Measurements from ENCODE around the gene AUTS2.
"Not testable (repeated sequence)": the region's sequence is repeated elsewhere in the genome, so short reads cannot be mapped to it uniquely, and the experiment has no call there.

Gene AUTS2

DNA sequence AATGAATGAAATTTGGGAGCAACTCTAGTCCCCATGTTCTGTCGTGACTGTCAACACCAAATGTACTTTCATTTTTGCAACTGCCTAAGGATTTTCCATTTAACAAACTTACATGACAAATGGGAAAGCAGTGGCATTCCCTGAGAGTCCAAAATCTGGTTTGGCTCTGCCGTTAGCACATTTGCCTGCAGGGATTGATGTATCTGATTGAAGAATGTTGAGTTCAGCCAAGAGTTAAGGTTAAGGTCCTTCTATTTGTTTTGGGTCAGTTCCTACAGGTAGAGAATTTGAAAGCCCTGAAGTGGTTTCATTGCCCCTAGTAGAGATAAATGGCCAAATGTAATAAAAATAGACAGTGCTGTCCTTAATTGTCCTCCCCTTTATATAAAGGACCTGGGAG lies 1127.2 kb downstream of the AUTS2 start:
- DNase-seq = no peak

DNA sequence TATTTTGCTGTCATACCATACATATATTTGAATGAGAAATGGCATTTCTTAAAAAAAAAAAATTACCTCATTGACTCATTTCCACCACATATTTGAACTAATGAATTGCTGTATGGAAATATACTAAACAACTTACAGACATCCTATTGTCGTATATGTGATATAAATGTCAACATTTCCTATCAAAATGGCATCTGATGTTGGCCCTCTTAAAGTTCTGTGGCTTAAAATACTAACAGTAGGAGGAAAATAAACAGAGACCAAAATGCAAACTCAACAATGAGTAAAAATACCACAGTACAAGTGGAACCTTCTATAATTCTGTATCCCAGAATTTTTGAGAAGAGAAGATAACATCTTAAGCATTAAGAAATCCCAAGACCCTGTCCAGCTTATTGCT lies 1128.0 kb downstream of the AUTS2 start:
- no peak for DNase-seq

DNA sequence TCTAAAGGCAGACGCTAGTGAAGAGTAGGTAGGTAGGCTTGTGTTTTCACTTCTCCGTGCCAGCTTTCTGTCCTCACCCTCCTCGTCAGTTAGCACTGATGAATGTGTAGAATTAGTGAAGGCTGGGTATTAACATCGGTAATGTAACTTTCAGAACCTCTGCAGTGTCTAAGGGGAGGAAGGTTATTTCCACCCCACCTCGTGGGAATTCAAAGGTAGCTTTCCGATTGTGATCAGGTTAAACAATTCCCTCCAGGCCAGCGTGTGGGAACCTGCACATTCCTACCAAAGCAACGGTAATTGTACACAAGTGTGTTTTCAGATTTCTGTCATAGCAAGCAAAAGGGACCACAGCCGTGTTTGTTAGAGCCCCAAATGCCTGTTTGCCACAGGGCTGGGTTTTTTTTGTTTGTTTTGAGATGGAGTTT lies 1128.7 kb downstream of the AUTS2 start:
- no peak for DNase-seq

DNA sequence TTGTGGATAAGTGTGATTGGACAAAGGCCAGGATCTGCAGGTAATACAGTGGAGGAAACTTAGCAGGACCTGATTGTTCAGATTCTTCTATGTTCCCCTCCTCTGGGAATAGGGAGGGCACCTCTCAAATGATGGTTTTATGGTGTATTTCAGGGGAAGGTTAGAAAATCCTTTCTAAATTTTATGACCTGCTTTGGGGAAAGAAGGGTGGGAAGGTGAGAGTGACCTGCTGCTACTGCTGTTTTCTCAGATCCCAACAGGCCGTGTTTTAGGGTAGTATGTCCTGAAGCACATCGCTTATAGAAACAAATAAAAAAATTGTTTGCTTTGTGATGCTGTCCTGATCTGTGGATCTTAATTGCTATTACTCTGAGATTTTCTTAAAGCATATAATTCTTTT lies 1129.6 kb downstream of the AUTS2 start:
- no peak for DNase-seq

DNA sequence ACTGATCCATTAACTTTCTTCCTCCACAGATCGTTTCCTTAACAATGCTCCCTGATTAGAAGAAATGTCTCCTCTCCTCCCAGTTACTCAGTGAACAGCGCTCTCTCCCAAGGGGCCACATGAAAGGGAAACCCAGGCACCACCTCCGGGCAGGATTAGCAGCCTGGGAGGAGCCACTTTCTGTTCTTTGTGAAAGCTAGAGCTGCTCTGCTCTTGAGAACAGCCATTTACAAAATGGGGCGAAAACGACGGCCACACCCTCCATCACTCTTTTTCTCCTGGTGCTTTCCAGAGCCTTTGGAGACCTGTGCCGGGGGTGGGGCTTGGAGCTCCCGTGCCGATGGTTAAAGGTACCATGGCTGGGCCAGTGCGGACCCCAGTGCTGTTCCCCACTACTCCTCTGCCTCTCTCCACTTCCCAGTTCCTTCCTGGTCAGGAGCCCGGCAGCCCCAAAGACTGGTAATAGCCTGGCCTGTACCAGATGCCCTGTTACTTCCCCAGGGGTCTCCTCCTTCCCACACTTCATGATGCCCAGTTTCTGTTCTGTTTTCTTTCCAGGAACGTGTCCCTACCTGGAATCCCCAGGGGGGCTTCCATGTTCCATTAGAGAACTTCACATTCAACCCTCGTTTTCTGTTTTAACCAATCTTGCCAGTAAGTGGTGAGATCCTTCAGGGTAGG lies 1130.7 kb downstream of the AUTS2 start:
- DNase-seq = no peak

DNA sequence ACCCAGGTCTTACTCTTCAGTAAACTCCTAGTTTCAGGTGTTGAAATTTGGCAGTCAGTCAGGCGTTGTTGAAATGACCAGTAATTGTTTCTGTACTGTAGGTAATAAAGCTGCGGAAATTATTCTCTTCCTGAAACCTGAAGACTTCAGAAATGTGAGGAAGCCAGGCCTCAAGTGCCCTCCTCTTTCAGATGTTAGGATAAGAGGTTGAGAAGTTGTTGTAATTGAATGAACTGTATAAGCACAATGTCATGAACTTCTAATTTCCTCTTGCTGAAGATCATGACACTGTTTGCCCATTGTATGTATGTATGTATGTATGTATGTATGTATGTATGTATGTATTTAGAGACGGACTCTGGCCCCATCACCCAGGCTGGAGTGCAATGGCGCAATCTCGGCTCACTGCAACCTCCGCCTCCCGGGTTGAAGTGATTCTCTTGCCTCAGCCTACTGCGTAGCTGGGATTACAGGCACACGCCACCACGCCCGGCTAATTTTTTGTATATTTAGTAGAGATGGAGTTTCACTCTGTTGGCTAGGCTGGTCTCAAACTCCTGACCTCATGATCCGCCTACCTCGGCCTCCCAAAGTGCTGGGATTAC lies 1131.4 kb downstream of the AUTS2 start:
- DNase-seq = not testable (repeated sequence)

DNA sequence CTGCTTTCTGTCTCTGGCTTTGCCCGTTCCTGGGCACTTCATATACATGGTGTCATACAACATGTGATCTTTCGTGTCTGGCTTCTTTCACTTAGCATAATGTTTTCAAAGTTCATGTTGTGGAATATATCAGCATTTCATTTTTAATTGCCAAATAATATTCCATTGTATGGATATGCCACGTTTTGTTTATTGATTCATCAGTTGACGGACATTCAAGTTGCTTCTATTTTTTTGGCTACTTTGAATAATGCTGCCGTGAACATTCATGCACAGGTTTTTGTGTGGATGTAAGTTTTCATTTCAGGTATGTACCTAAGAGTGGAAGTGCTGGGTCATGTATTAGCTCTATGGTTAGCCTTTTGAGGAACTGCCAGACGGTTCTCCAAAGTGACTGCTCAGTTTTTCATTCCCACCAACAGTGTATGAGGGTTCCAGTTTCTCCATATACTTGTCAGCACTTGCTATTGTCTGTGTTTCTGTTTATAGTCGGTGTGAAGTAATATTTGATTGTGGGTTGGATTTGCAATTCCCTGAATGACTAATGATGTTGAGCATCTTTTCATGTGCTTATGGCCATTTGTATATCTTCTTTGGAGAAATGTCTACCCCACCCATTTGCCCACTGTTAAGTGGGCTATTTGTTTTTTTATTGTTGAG lies 1132.3 kb downstream of the AUTS2 start:
- DNase-seq = no peak

DNA sequence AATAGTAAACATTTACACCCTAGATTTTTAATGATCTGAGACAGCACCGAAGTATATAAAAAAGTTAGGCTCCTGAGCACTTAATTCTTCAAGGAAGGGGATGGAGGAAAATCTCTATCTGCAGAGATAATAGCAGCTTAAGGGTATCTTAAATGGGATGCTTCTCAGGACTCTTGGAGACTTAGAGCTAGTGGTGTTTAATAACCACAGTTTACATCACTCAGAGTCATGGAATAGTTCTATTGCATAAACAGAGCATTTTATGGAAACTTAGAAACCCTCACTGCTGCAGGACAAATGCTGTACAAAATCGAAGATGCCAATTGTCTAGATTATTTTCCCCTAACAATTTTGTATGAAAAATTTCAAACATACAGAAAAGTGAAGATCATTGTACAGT lies 1134.8 kb downstream of the AUTS2 start:
- DNase-seq = no peak

DNA sequence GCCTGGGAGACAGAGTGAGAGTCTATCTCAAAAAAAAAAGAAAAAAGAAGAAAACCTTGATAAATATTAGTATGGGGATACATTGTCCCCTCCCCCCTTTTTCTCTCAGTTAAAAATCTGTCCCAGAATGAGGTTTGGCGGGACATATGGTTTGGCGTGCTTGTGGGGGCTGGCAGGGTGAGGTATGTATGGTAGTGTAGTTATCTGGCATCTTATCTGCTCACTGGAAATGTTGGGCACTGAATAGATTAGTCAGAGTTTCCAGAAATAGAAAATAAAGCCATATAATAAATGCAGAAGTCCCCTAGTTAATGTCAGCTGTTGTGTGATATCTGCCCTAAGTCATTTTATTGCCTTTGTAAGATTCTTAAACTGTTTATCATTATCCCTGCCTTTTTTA lies 1136.1 kb downstream of the AUTS2 start:
- DNase-seq = no peak

DNA sequence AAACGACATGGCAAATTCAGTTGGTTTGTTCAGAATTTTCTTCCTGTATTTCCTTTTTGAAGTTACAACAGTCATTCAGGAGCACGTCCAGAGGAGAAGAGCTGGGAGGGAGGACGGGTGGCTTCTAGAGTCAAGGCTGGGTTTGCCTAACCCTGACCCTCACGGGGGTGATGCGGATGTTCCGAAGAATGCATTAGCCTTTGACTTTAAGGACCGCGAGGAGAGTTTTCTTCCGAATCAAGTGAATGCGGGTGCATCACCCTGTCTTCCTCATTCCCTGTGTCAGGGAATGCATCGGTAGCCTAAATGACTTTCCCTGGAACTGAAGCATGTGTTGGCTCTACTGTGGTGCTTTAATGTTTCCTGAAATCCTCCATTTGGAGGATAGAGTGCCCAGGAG lies 1137.0 kb downstream of the AUTS2 start:
- no peak for DNase-seq

DNA sequence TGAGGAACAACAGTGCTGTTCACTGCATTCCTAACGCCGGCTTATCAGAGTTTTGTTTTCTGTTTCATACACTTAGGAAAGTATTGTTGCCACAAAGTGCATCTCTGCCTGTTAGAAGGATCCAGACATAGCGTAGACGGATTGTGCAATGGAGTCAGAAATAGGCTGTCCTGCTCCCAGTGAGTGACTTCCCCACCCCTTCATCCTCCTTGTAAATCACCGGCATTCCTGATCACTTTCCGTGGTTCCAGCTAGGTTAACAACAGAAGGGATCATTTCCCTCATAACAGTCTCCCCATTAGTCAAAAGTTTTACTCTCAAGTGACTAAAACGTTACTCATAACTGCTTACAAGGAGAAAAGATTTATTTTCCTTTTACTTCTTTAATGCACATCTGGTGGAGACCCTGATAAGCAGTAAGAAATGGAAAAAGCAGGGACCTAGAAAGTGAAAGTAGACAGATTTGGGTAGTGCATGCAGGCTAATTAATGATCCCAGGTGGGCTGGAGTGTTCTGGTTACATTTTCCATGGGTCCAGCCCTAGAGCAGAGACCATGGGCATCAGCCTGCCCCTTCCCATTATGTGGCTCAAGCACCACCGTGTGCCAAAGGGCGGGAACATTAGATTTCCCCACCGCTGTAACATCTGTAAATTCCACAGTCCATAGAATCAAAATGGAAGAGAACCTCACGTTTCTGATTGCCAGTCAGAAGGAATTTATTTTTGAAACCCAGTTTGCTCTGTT lies 1138.6 kb downstream of the AUTS2 start:
- DNase-seq = no peak

DNA sequence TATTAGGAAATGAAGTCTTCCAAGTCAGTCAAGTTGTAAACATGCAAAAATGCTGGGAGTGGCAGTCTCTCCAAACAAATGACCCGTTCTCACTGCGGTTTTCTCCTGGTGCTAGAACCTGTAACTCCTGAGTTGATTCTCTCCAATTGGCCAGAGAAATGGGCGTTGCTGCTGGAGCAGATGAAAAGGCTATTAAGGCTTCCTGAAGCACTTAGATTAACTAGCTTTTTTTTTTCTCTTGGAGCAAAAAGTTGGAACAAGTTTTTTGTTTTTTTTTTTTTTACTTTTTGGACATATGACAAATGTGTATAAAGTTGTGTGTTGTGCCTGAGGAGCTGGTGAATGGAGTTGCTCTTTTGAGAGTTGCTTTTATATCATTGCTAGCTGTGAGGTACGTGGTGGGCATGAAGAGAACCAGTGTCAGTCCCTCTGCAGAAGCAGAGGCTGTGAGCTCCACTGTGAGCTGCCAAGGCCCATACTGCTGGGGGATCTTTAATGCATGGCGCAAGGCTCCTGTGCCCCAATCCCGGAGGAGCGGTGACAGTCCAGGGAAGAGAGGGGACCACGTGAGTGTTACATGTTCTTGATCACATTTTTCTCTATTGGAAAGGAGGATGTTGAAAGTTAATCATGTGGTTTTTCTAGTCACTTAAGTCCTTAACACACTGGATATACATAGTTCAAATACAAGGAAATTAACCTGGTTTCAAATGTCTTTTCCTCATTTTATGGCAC lies 1140.0 kb downstream of the AUTS2 start:
- no peak for DNase-seq

DNA sequence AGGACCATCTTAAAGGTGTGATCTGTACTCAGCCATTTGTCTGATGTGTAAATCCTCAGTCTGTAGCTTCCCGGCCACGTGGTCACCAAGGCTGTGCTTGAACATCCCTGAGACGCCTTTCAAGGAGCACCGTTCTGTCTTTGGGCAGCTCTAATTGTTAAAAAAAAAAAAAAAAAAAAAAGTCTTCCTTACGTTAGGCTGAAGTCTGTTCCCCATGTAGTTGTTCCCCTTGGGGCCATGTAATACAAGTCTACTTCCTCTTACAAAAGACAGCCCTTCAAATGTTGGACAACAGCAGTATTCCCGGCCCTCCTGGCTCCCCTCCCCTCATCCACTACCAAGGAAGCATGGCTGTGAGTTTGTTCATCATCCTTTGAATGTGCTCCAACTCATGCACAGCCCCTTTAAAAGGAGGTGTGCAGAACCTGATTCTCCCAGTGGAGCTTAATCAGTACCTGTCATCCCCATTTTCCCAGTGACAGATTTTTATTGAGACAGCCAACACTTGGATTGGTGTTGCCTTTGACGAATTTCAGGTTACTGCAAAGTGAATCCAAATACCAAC lies 1141.5 kb downstream of the AUTS2 start:
- DNase-seq = no peak

DNA sequence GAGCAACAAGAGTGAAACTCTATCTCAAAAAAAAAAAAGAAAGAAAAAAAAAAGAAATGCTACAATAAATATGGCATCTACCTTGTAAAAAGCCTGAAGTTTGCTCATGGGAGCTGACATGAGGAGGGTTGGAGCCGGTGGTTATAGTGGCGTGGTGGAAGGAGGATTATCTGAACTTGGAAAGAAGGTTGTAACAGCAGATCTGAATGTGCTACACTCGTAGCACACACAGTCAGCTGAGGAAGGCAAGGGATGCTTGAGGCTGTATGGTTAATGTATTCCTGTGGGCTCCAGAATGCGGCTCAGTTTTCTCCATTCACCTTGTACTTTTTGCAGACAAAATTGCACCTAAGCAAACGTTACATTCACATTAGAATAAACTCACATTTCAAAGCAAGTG lies 1143.4 kb downstream of the AUTS2 start:
- DNase-seq = no peak

DNA sequence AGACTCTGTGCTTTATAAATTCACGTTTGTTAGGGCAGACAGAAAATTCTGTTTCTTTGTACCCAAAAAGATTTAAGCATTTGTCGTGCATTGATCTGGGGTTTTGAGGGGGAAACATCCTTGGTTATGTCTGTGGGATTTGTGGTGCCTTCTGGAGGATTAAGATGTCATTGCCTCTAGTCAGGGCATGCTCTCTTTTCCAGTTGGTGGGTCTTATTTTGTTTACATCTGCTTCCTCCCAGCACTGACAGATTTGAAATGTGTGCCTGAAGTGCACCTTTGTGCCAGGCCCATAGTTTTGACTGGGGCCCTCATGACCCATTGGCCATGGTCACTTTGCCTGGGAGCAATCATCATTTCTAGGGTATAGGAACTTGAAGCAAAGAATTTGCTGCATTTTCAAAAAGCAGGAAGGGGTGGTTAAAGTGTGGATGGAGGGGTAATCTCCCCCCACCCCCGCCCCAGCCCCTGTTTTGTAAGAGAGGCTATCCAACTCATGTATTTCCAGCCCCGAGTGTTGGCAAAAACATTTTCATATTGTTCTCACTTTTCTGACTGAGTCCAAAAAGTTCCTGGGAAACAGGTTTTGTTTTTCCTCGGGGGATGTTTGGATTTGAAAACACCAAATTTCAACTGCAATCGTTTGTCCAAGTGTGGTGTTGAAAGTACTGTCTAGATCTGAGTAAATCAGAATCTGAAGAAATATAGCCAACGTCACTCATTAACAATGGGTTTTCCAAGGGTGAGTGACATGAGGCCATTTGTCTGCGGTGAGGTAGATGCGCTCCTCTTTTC lies 1145.5 kb downstream of the AUTS2 start:
- no peak for DNase-seq

DNA sequence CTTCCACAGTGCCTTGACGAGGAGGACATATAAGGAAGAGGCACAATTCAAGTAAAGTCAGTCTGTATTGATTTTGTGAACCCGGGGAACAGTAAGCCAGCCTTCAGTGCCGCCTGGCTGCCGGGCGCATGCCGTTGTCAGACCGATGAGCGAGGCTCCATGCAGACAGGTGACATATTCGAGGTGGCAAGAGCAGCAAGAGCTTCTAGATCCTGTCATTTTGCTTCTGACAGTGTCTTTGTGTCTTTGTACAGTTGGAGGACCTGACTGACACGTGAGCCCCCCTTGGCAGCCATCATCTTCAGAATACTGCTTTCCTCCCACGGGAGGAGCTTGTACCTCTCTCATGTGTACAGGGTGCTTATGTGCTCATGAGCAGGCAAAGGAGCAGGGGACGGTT lies 1146.2 kb downstream of the AUTS2 start:
- DNase-seq = no peak

DNA sequence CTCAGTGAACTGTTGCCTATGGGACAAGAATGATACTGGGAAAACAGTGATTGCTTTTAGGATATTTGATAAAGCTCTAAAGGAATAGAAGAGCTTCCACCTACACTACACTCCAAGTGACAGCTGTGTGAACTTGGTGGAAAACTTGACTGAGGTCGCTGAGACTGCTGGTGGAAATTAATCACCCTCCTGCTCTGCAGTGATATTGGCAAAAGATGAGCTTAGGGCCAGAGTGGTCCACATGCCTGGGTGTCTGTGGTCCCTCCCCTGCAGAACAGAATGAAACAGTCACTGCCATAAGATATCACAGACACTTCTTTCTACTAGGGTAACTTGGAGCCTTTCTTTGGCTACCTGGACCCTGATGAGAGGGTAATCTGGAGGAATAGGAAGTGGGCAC lies 1151.6 kb downstream of the AUTS2 start:
- no peak for DNase-seq

DNA sequence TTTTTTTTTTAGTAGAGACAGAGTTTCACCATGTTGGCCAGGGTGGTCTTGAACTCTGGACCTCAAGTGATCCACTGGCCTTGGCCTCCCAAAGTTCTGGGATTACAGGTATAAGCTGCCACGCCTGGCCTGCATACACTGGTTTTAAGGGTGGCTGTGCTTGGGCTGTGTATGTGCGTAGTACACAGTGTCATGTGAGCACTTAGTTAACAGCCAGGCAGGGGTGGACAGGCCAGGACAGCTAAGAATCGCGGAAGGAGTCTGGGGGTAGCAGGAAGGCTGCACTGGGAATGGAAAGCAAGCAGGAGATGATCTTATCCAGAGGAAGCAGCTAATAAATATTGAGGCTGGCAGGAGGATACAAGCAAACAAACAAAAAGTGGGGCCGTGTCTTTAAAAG lies 1153.6 kb downstream of the AUTS2 start:
- no peak for DNase-seq

DNA sequence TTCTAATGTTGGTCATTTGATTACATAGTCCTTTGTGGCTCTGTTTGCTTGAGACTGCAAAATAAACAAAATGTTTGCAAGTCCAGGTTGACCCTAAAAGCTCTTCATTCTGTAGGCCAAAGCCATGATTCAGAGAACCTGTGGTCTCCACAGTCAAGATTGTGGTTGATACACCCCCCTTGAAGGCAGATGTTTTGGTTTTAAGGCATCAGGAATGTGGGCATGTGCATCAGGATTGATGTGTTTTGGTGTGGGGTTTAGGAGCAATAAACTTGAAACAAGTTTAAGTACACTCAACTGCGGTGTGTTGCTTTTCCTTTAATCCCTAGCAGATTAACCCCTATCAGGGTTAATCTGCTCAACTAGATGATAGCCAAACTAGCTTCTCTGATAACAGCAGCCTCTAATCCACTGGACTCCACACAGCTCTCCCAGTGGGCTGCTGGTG lies 1154.5 kb downstream of the AUTS2 start:
- DNase-seq = no peak

DNA sequence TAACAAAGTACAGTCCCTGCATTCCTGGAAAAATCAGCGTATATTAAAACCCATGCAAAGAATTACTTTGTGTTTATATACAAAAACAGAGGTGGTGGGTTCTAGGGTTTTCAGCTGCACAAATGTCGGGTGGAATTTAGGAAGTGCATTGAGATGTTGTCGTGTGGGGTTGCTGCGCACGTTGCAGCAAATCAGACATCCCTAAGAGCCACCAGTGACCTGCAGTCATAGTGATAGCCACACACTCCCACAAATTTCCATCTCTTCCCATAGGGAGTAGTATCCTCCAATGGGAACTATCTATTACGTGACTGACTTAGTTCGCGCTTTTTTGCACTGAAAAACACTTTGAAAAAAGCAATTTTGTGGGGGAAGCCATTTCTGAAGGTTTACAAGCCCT lies 1158.5 kb downstream of the AUTS2 start:
- DNase-seq = no peak

DNA sequence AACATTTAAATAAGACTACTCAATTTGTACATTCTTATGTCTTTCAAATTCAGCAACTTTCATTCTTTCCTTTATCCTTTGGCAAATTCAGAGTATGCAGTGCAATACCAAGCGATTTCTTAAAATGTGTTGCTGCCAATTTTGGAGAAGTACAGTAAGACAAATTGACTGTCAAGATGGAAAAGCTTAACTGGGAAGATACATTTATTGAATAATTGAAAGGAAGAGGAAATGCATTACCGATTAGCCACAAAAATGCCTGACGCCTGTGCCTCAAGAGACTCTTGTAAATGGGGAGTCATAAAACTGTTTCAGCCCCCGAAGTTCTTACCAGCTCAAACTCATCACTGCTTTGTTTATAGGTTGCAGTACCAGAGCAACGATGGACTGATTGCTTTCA lies 1160.4 kb downstream of the AUTS2 start:
- DNase-seq = no peak

DNA sequence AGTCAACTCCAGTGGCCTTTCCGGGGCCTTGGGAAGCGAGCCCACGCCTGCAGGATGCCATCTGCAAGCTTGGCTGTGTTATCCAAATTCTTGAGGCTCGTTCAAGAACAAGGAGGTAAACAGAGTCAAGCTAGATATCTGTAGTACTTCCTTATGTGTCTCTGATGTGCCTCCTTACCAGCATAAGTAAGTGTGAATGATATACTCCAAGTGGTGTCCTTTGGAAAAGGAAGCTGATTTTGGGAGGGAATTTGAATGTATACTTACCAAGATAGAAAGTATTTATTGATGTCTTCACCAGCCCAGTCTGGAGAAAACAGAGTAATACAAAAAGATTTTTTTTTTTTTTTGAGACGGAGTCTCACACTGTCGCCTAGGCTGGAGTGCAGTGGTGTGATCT lies 1161.4 kb downstream of the AUTS2 start:
- DNase-seq = no peak

All from stimulated activated CD4-positive, alpha-beta T cell treated with anti-CD3 and anti-CD28 coated beads, Interleukin-4, amount 100 ng/mL, for 24 hours (primary cell).